GM06990 (cell line): ENCODE results near the gene SP7.
"Not testable (repeated sequence)": the region's sequence is repeated elsewhere in the genome, so short reads cannot be mapped to it uniquely, and the experiment has no call there.

Experiments used
- DNase-seq: peaks from one replicate; pipeline ENCODE4 v3.0.0-alpha.2; 2011; ENCODE audit not compliant: insufficient read length; ENCODE audit errors: extremely low read depth
- H3K27me3 ChIP-seq: replicated peaks from 2 replicates; pipeline ENCODE4 v1.6.0; 2011; ENCODE audit warnings: low read length; ENCODE audit not compliant: control insufficient read depth, insufficient read depth
- H3K36me3 ChIP-seq: 2 replicates; pipeline ENCODE4 v1.5.1; 2011; ENCODE audit warnings: low read length; ENCODE audit not compliant: control insufficient read depth, insufficient read depth
- H3K4me3 ChIP-seq: replicated peaks from 2 replicates; pipeline ENCODE4 v1.5.1; 2011; ENCODE audit warnings: low read depth, mild to moderate bottlenecking, control low read depth, low read length
- CTCF ChIP-seq: IDR thresholded peaks from 2 replicates; pipeline ENCODE4 v1.5.1; 2011; ENCODE audit warnings: low read length, control low read depth, mild to moderate bottlenecking, inconsistent platforms; ENCODE audit not compliant: insufficient read depth, poor library complexity, severe bottlenecking

SP7 gene

GRCh38 chr12:53379389-53380103, 43.4 kb upstream of the SP7 start:
- Histone ChIP-seq H3K4me3 (peak overlapping the region; percentile 75), H3K36me3 (peaks cover 11% of the 10 kb centered on the region), H3K27me3 (no peaks in the 10 kb centered on the region)
- no peak for TF ChIP-seq CTCF
- peak; percentile 97 for DNase-seq

- peaks cover 10% of the 10 kb centered on the region for H3K36me3 ChIP-seq
- no peak for DNase-seq
- no peak for TF ChIP-seq CTCF
- no peaks in the 10 kb centered on the region for H3K27me3 ChIP-seq
- peak overlapping the region; percentile 75 for H3K4me3 ChIP-seq
Measured at GRCh38 chr12:53378724-53379388, 42.7 kb upstream of the SP7 start.

- no peak overlapping the region for H3K4me3 ChIP-seq
Measured at GRCh38 chr12:53378222-53378621, 42.1 kb upstream of the SP7 start.

GRCh38 chr12:53376747-53377146, 40.6 kb upstream of the SP7 start:
- TF ChIP-seq CTCF, result no peak
- Histone ChIP-seq H3K27me3 (no peaks in the 10 kb centered on the region), H3K36me3 (no peaks in the 10 kb centered on the region), H3K4me3 (no peak overlapping the region)
- DNase-seq, result no peak

More at GRCh38 chr12:53378222-53378621, 42.1 kb upstream of the SP7 start:
- TF ChIP-seq CTCF, result no peak
- Histone ChIP-seq H3K36me3 (peaks cover 9% of the 10 kb centered on the region), H3K27me3 (no peaks in the 10 kb centered on the region)
- DNase-seq, result no peak

- H3K27me3 ChIP-seq, H3K4me3 ChIP-seq, DNase-seq, H3K36me3 ChIP-seq: not testable (repeated sequence)
Measured at GRCh38 chr12:53374277-53374676, 38.1 kb upstream of the SP7 start.

GRCh38 chr12:53373554-53374133, 37.5 kb upstream of the SP7 start:
- H3K27me3 ChIP-seq, H3K4me3 ChIP-seq, H3K36me3 ChIP-seq, DNase-seq: not testable (repeated sequence)
